K562 (cell line): ENCODE results near the gene EMD. TPM values are rescaled to one million over a fixed set of nuclear protein-coding genes. Genes with fewer than 3 reads are reported as not detected.
A peak's percentile ranks its signal among the peaks of the same experiment; 100 is the strongest.

Source experiments
- ATAC-seq: fragments of 200-7000 bp; cut with Tn5 transposase; 3 replicates; pipeline ENCODE4 v1.9.1; 2020; ENCODE audit warnings: moderate library complexity
- BruUV-seq: library from RNA; stranded (reverse); fragments of 400-500 nt; replicated peaks from 2 replicates; lab custom pipeline; 2021; lab: Mats Ljungman, UMichigan
- CTCF ChIA-PET: fragments of 300-600 bp; formaldehyde crosslinking; extraction: SDS; loops from one replicate; lab custom pipeline; 2021; ENCODE audit warnings: low intra/inter-chr PET ratio; lab: Yijun Ruan, JAX
- POLR2A ChIA-PET: fragments of 300-600, 350-650 bp; sonication (Branson Sonifier 250); formaldehyde crosslinking; extraction: SDS; loops from one replicate; lab custom pipeline; 2021; ENCODE audit warnings: antibody characterized with exemption, inconsistent platforms; lab: Yijun Ruan, JAX
- DNase-seq, 4 experiments: peaks; one replicate each; pipeline versions ENCODE4 v3.0.0 to v3.0.0-alpha.2; 2011 to 2018; ENCODE audit warnings: low spot score in 3 of 4, mixed read lengths in 3 of 4; ENCODE audit errors: extremely low read depth in 1 of 4
- FAIRE-seq: peaks from 2 replicates; lab custom pipeline; 2011; peaks lifted over from hg19 to GRCh38; lab: Jason Lieb, UNC
- H2AFZ ChIP-seq: 2 replicates; pipeline ENCODE4 v1.6.0; 2011; ENCODE audit warnings: low read depth, low read length, control low read depth, inconsistent platforms
- H3K27ac ChIP-seq: fragments of 200-600 bp; 3 replicates; pipeline ENCODE4 v1.8.0; 2011; ENCODE audit warnings: low read depth, mild to moderate bottlenecking, control low read depth, inconsistent platforms, low read length, moderate library complexity, mixed read lengths; ENCODE audit errors: extremely low read depth
- H3K27me3 ChIP-seq, 2 experiments: fragments of 300-600 bp in 1 of 2; 2 replicates in 1 of 2; 3 replicates in 1 of 2; pipeline versions ENCODE4 v1.6.0 to v1.8.0; 2011; ENCODE audit warnings: inconsistent platforms in 2 of 2, low read length in 2 of 2, mild to moderate bottlenecking in 1 of 2, mixed read lengths in 1 of 2, moderate library complexity in 1 of 2; ENCODE audit not compliant: control insufficient read depth in 2 of 2, insufficient read depth in 2 of 2
- H3K36me3 ChIP-seq: fragments of 300-600 bp; 3 replicates; pipeline ENCODE4 v1.8.0; 2011; ENCODE audit warnings: mild to moderate bottlenecking, low read length, inconsistent platforms; ENCODE audit not compliant: control insufficient read depth, insufficient read depth
- H3K4me1 ChIP-seq, 2 experiments: fragments of 200-600 bp in 1 of 2; replicated peaks in 1 of 2; 2 replicates in 1 of 2; 3 replicates in 1 of 2; pipeline versions ENCODE4 v1.5.1 to v1.8.0; 2011; ENCODE audit warnings: inconsistent platforms in 2 of 2, low read length in 2 of 2, mild to moderate bottlenecking in 1 of 2, mixed read lengths in 1 of 2, moderate library complexity in 1 of 2; ENCODE audit not compliant: control insufficient read depth in 2 of 2, insufficient read depth in 2 of 2
- H3K4me2 ChIP-seq: 2 replicates; pipeline ENCODE4 v1.6.1; 2011; ENCODE audit warnings: low read length, control low read depth, inconsistent platforms, mixed read lengths; ENCODE audit not compliant: insufficient read depth
- H3K4me3 ChIP-seq: fragments of 200-600 bp; sonication (generic), shearing (Covaris generic); 2 replicates; pipeline ENCODE4 v1.5.1; 2016; ENCODE audit warnings: control low read depth, inconsistent platforms
- H3K79me2 ChIP-seq: fragments of 200-600 bp; 3 replicates; pipeline ENCODE4 v1.8.0; 2011; ENCODE audit warnings: low read length, inconsistent platforms; ENCODE audit not compliant: control insufficient read depth, insufficient read depth
- H3K9ac ChIP-seq, 2 experiments: 2 replicates each; pipeline versions ENCODE4 v1.6.0 to v1.6.1; 2011; ENCODE audit warnings: low read depth in 2 of 2, low read length in 2 of 2, control low read depth in 1 of 2, inconsistent platforms in 1 of 2, mild to moderate bottlenecking in 1 of 2, mixed read lengths in 1 of 2; ENCODE audit not compliant: insufficient read depth in 1 of 2
- H3K9me1 ChIP-seq: one replicate; pipeline ENCODE4 v1.6.0; 2011; ENCODE audit warnings: inconsistent platforms, mild to moderate bottlenecking, low read length, moderate library complexity; ENCODE audit not compliant: control insufficient read depth, insufficient read depth
- H3K9me3 ChIP-seq: replicated peaks from 2 replicates; pipeline ENCODE4 v1.5.1; 2011; ENCODE audit warnings: low read depth, low read length, inconsistent platforms; ENCODE audit not compliant: control insufficient read depth, insufficient read depth
- H4K20me1 ChIP-seq: replicated peaks from 2 replicates; pipeline ENCODE4 v1.6.1; 2011; ENCODE audit warnings: low read length, inconsistent platforms, mixed read lengths; ENCODE audit not compliant: control insufficient read depth, insufficient read depth
- CXXC5 ChIP-seq: fragments of 250-450 bp; sonication (Bioruptor Pico); IDR thresholded peaks from 2 replicates; pipeline ENCODE4 v1.8.0; 2022; ENCODE audit warnings: inconsistent platforms, mild to moderate bottlenecking, moderate library complexity
- E2F6 ChIP-seq, 2 experiments: IDR thresholded peaks; 2 replicates each; pipeline ENCODE4 v1.6.1; 2011; ENCODE audit warnings: borderline replicate concordance in 1 of 2, control low read depth in 1 of 2, low read depth in 1 of 2, low read length in 1 of 2, mild to moderate bottlenecking in 1 of 2, mixed read lengths in 1 of 2, moderate library complexity in 1 of 2; ENCODE audit not compliant: insufficient read depth in 1 of 2, insufficient read length in 1 of 2, poor library complexity in 1 of 2, severe bottlenecking in 1 of 2; ENCODE audit errors: extremely low read depth in 1 of 2
- MLLT1 ChIP-seq, 2 experiments: fragments of 450-650 bp; IDR thresholded peaks; 2 replicates each; pipeline ENCODE4 v1.6.1; 2016
- MTF1 ChIP-seq: fragments of 250-450 bp; sonication (Bioruptor Pico); IDR thresholded peaks from 2 replicates; pipeline ENCODE4 v1.9.0; 2021; ENCODE audit warnings: moderate library complexity, mild to moderate bottlenecking, inconsistent platforms, borderline replicate concordance
- RBM34 ChIP-seq: fragments of 200-400 bp; formaldehyde crosslinking; IDR thresholded peaks from 2 replicates; pipeline ENCODE4 v1.6.1; 2018; ENCODE audit warnings: low read length, borderline replicate concordance; ENCODE audit not compliant: insufficient read depth
- TFE3 ChIP-seq: fragments of 450-650 bp; formaldehyde crosslinking; IDR thresholded peaks from 2 replicates; pipeline ENCODE4 v1.4.0; 2020; ENCODE audit warnings: mild to moderate bottlenecking, mixed read lengths
- ZBED1 ChIP-seq: IDR thresholded peaks from 2 replicates; pipeline ENCODE4 v1.6.1; 2014
- ZBTB34 ChIP-seq: fragments of 250-450 bp; sonication (Bioruptor Pico); IDR thresholded peaks from 2 replicates; pipeline ENCODE4 v1.8.0; 2021; ENCODE audit warnings: mild to moderate bottlenecking, moderate library complexity
- WGBS: fragments of 100-300 bp; shearing (Covaris generic); methylation state at CpG from one replicate; pipeline ENCODE4 v1.1.6; 2016; ENCODE audit warnings: low coverage, mixed read lengths; ENCODE audit not compliant: insufficient coverage; ENCODE audit errors: missing lambda C conversion rate; 5-methylcytosine and 5-hydroxymethylcytosine counted together
- in situ Hi-C: fragments of 300-500 bp; cut with MboI; formaldehyde crosslinking; loops from 4 replicates; pipeline ENCODE4 v1.15.0; 2018; ENCODE audit warnings: inconsistent platforms, mixed read lengths
- intact Hi-C: fragments of 100-400 bp; cut with micrococcal nuclease; formaldehyde crosslinking; loops from 2 replicates; pipeline ENCODE4 v1.14.2; 2022
- polyA plus RNA-seq, 8 experiments: library from polyadenylated mRNA; depleted of rRNA in 4 of 8; stranded (reverse) in 5 of 8; unstranded in 3 of 8; fragments of >200 nt; fragmentation: Nextera tagmentation in 2 of 8; fragmentation: Illumina TruSeq in 1 of 8; extraction: Ambion mirVana in 2 of 8; extraction: Trizol in 1 of 8; gene quantifications; 2 replicates each; pipeline versions ENCODE4 v1.2.1 to v1.2.3, GENCODE V29; 2011 to 2014; ENCODE audit warnings: inconsistent platforms in 1 of 8, missing spikeins in 1 of 8
- total RNA-seq, 7 experiments: library from RNA; depleted of rRNA in 6 of 7; stranded (reverse); fragments of >200 nt in 6 of 7; fragmentation: Illumina TruSeq in 2 of 7; extraction: Trizol in 2 of 7; gene quantifications; 2 replicates each; pipeline versions ENCODE4 v1.2.1 to v1.2.3, GENCODE V29; 2011 to 2021; ENCODE audit warnings: low replicate concordance in 1 of 7
- TF ChIP-seq, protein P1 (sequence below): sonication (generic); formaldehyde crosslinking; IDR thresholded peaks from 2 replicates; pipeline ENCODE4 v1.8.0; 2023; ENCODE audit warnings: mild to moderate bottlenecking, missing genetic modification reagents

Gene EMD
- total and polyA plus RNA-seq, 9 of the 15 experiments (the other 6 are each of a cell fraction or from before 2014, with no cell fraction given) = 2.3 to 206 (median 61.9) TPM

DNA sequence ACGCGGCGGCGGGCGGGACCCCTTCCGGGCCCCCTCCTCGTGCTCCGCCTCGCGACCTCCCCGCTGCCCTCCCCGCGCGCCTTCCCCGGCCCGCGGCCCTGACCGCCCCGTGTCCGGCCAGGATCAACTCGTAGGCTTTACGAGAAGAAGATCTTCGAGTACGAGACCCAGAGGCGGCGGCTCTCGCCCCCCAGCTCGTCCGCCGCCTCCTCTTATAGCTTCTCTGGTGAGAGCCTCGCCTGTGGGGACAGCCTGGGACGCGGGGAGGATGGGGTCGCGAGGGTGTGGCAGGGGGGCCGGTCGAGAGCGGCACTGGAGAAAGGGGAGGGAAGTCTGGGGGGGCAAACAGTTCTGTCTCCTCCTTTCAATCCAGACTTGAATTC, 465 bp downstream of the EMD start:
- Histone ChIP-seq H4K20me1 (no peaks in the 10 kb centered on the region), H2AFZ (peak overlapping the region; percentile 29; the same call in 1 of the 2 replicates), H3K9ac (peak overlapping the region; percentile 95 to 100), H3K4me1 (peaks cover 18 to 58% of the 10 kb centered on the region in 2 experiments), H3K27me3 (no peaks in the 10 kb centered on the region), H3K27ac (peak overlapping the region; percentile 96), H3K79me2 (peaks cover 26% of the 10 kb centered on the region), H3K9me1 (no peaks in the 10 kb centered on the region), H3K9me3 (no peaks in the 10 kb centered on the region), H3K36me3 (peaks cover 19% of the 10 kb centered on the region; the same call in 2 of the 3 replicates), H3K4me2 (peak overlapping the region; percentile 83), H3K4me3 (peak overlapping the region; percentile 91)
- BruUV-seq = no TSS peak
- POLR2A ChIA-PET = interaction anchor here (0.6 to 1.0 kb wide), 5 partner anchors 17 to 162 kb away, joined by 3 to 12 read pairs (median 3); partner anchors contain the start of gene RPL10
- DNase-seq = no peak
- 10% methylated on average over 2 of the region's 38 CpGs for WGBS
- intact Hi-C loops = loop anchor here (10.0 kb wide), 1 partner anchor 115 kb away; the partner anchor contains the start of gene SLC10A3
- in situ Hi-C loops = loop anchor here (10.0 kb wide), 1 partner anchor 155 kb away; no protein-coding TSS in a partner anchor
- FAIRE-seq = no peak
- CTCF ChIA-PET = interaction anchor here (0.7 kb wide), 1 partner anchor 369 kb away, joined by 3 read pairs; no protein-coding TSS in a partner anchor
- peak; percentile 1; the same call in 2 of the 3 replicates for ATAC-seq
- TF ChIP-seq CXXC5 (CRISPR knock-in tag) (no peak), E2F6 (IDR thresholded peaks at IDR 0.05; ENCODE audit: borderline replicate concordance in 1 of 2, extremely low read depth in 1 of 2, insufficient read depth in 1 of 2, insufficient read length in 1 of 2, low read depth in 1 of 2, low read length in 1 of 2, poor library complexity in 1 of 2, severe bottlenecking in 1 of 2) (peak in 1 of 2 experiments; percentile 21), TFE3 (CRISPR knock-in tag) (no peak), ZBED1 (no peak), ZBTB34 (CRISPR knock-in tag) (no peak), MLLT1 (IDR thresholded peaks at IDR 0.05) (no peak), RBM34 (no peak), MTF1 (CRISPR knock-in tag) (no peak)
- TF ChIP-seq, protein P1, sequence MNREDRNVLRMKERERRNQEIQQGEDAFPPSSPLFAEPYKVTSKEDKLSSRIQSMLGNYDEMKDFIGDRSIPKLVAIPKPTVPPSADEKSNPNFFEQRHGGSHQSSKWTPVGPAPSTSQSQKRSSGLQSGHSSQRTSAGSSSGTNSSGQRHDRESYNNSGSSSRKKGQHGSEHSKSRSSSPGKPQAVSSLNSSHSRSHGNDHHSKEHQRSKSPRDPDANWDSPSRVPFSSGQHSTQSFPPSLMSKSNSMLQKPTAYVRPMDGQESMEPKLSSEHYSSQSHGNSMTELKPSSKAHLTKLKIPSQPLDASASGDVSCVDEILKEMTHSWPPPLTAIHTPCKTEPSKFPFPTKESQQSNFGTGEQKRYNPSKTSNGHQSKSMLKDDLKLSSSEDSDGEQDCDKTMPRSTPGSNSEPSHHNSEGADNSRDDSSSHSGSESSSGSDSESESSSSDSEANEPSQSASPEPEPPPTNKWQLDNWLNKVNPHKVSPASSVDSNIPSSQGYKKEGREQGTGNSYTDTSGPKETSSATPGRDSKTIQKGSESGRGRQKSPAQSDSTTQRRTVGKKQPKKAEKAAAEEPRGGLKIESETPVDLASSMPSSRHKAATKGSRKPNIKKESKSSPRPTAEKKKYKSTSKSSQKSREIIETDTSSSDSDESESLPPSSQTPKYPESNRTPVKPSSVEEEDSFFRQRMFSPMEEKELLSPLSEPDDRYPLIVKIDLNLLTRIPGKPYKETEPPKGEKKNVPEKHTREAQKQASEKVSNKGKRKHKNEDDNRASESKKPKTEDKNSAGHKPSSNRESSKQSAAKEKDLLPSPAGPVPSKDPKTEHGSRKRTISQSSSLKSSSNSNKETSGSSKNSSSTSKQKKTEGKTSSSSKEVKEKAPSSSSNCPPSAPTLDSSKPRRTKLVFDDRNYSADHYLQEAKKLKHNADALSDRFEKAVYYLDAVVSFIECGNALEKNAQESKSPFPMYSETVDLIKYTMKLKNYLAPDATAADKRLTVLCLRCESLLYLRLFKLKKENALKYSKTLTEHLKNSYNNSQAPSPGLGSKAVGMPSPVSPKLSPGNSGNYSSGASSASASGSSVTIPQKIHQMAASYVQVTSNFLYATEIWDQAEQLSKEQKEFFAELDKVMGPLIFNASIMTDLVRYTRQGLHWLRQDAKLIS (CRISPR knock-in tag) = peak; percentile 75; the same call in 1 of the 2 replicates
